WTC11 (cell line): Measurements from ENCODE around the gene ARHGEF28.

ENCODE experiments used
- NR2C2 ChIP-seq: sonication (generic); formaldehyde crosslinking; IDR thresholded peaks from 2 replicates; pipeline ENCODE4 v1.8.0; 2022; ENCODE audit warnings: mild to moderate bottlenecking, missing genetic modification reagents
- PREB ChIP-seq: sonication (generic); formaldehyde crosslinking; IDR thresholded peaks from 2 replicates; pipeline ENCODE4 v1.8.1; 2022; ENCODE audit warnings: mild to moderate bottlenecking, missing genetic modification reagents, moderate library complexity, borderline replicate concordance
- SP1 ChIP-seq: sonication (generic); formaldehyde crosslinking; conservative IDR thresholded peaks from 2 replicates; pipeline ENCODE4 v1.8.1; 2022; ENCODE audit warnings: missing genetic modification reagents

GRCh38 chr5:73745836-73746235 lies 119.8 kb downstream of the ARHGEF28 start:
- TF ChIP-seq PREB (CRISPR knock-in tag) (no peak), NR2C2 (CRISPR knock-in tag) (no peak), SP1 (CRISPR knock-in tag) (no peak)
